ENCODE measurements around the gene TXNDC5.
A peak's percentile ranks its signal among the peaks of the same experiment; 100 is the strongest.

TXNDC5 gene

GRCh38 chr6:7910654-7911344, at the start of gene TXNDC5:
TXNDC5 (minus strand) TSS chr6:7910788; CDS start chr6:7910776, 12 bp downstream.
- no peak for TF ChIP-seq CTCF (IDR thresholded peaks at IDR 0.05)
- H3K4me3 ChIP-seq: peak within 1 kb of the TSS; percentile 97
- peak; percentile 77 for DNase-seq (ENCODE audit: low spot score)

DNA sequence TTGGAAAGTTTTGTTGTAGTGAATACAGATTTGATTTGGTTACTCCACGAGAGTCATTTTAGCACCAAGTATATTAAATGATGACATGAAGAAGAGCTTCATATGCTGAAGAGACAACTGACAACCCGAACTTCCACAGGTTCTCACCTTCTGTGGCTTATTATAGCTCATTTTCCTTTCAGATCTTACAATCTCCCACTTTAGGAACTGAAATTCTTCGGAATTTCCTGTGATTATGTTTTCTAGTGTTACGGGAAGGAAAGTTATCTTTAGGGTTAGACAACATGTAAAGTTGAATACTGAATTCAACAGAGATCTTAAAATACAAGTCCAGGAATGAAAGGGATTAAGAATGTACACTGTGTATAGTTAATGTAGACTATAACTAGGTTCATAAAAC, 49.6 kb upstream of the TXNDC5 start:
- no peak for DNase-seq (ENCODE audit: low spot score)
- H3K4me3 ChIP-seq: no peak overlapping the region
- no peak overlapping the region for H3K27ac ChIP-seq
- TF ChIP-seq CTCF (IDR thresholded peaks at IDR 0.05): no peak

More at GRCh38 chr6:7910654-7911344, at the start of gene TXNDC5:
- H3K27ac ChIP-seq: peak within 1 kb of the TSS; percentile 57 to 82

- no peak overlapping the region for H3K4me3 ChIP-seq
- no peak overlapping the region for H3K27ac ChIP-seq
- no peak for TF ChIP-seq CTCF (IDR thresholded peaks at IDR 0.05)
- DNase-seq (ENCODE audit: low spot score): no peak
These were observed 48.9 kb upstream of the TXNDC5 start for GRCh38 chr6:7959453-7959852.

GRCh38 chr6:7958464-7958863, 47.9 kb upstream of the TXNDC5 start:
- Histone ChIP-seq H3K4me3 (no peak overlapping the region), H3K27ac (no peak overlapping the region)
- TF ChIP-seq CTCF (IDR thresholded peaks at IDR 0.05): no peak
- DNase-seq (ENCODE audit: low spot score): no peak

- no peak for DNase-seq (ENCODE audit: low spot score)
- H3K4me3 ChIP-seq: no peak overlapping the region
- TF ChIP-seq CTCF (IDR thresholded peaks at IDR 0.05): no peak
- H3K27ac ChIP-seq: no peak overlapping the region
These were observed 45.7 kb upstream of the TXNDC5 start for GRCh38 chr6:7956257-7956656.

- no peak for TF ChIP-seq CTCF (IDR thresholded peaks at IDR 0.05)
- Histone ChIP-seq H3K27ac (no peak overlapping the region), H3K4me3 (no peak overlapping the region)
- no peak for DNase-seq (ENCODE audit: low spot score)
These were observed 44.1 kb upstream of the TXNDC5 start for GRCh38 chr6:7954477-7955200.

DNA sequence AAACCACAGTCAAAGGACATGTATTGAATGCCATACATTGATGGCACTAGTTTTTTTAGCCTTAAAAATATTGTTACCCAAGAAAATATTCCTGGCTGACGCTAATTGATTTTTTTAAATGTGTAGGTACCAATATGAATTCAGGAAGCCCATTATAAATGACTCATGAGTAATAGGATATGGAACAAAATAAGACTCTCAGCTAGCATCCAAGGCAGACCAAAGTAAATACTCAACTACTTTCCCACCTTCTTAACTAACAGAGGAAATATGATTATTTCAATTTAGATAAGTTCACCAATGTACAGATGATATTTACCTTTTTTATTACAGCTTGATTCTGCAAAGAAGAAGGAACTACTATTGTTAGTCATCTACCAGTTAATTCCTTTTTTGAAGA, 43.2 kb upstream of the TXNDC5 start:
- H3K4me3 ChIP-seq: no peak overlapping the region
- no peak overlapping the region for H3K27ac ChIP-seq
- no peak for TF ChIP-seq CTCF (IDR thresholded peaks at IDR 0.05)
- no peak for DNase-seq (ENCODE audit: low spot score)
